Peyer's patch (tissue), 4 donors: ENCODE measurements around the gene PHKA1. TPM values are rescaled to one million over a fixed set of nuclear protein-coding genes. Genes with fewer than 3 reads are reported as not detected.
"Not testable (repeated sequence)": the region's sequence is repeated elsewhere in the genome, so short reads cannot be mapped to it uniquely, and the experiment has no call there.

Experiments
- DNase-seq, 3 donors: peaks; one replicate each; pipeline ENCODE4 v3.0.0-alpha.2; 2017 to 2019
- H3K27ac ChIP-seq, 4 donors: fragments of 200-600 bp; sonication (generic); one replicate each; pipeline ENCODE4 v1.5.1; 2016 to 2019
- H3K27me3 ChIP-seq, 2 donors: fragments of 200-600 bp; sonication (generic); one replicate each; pipeline ENCODE4 v1.5.1; 2019
- H3K36me3 ChIP-seq, 3 donors: fragments of 200-600 bp; sonication (generic); one replicate each; pipeline ENCODE4 v1.5.1; 2016 to 2019
- H3K4me1 ChIP-seq, 4 donors: fragments of 200-600 bp; sonication (generic); one replicate each; pipeline ENCODE4 v1.5.1; 2016 to 2019
- H3K4me3 ChIP-seq, 4 donors: fragments of 200-600 bp; sonication (generic); 1 replicate in 3 of 4; 2 replicates in 1 of 4; pipeline ENCODE4 v1.5.1; 2016 to 2019; ENCODE audit warnings: mild to moderate bottlenecking in 1 of 4
- H3K9me3 ChIP-seq, 4 donors: fragments of 200-600 bp; sonication (generic); one replicate each; pipeline ENCODE4 v1.5.1; 2016 to 2019; ENCODE audit warnings: mild to moderate bottlenecking in 1 of 4
- POLR2A ChIP-seq, 2 donors: fragments of 450-650 bp; IDR thresholded peaks; one replicate each; pipeline ENCODE4 v1.5.1; 2017; ENCODE audit warnings: antibody characterized with exemption in 2 of 2, mild to moderate bottlenecking in 2 of 2, moderate library complexity in 2 of 2
- total RNA-seq, 4 donors: library from RNA; depleted of rRNA; stranded (reverse); fragments of >200 nt; gene quantifications; one replicate each; pipeline ENCODE4 v1.1.0, GENCODE V29; 2016
- TF ChIP-seq, protein P1 (sequence below), 6 experiments: fragments of 450-650 bp in 4 of 6; fragments of 200-600 bp in 2 of 6; sonication (generic) in 1 of 6; IDR thresholded peaks; one replicate each; pipeline ENCODE4 v1.5.1; 2017 to 2019; ENCODE audit warnings: antibody characterized with exemption in 6 of 6, mild to moderate bottlenecking in 3 of 6, moderate library complexity in 1 of 6

PHKA1 gene
- total RNA-seq, 4 donors from 2014 or later: 2.5 to 6.3 (median 4.4) TPM

- no peaks in the 10 kb centered on the region for H3K9me3 ChIP-seq
- TF ChIP-seq, protein P1, sequence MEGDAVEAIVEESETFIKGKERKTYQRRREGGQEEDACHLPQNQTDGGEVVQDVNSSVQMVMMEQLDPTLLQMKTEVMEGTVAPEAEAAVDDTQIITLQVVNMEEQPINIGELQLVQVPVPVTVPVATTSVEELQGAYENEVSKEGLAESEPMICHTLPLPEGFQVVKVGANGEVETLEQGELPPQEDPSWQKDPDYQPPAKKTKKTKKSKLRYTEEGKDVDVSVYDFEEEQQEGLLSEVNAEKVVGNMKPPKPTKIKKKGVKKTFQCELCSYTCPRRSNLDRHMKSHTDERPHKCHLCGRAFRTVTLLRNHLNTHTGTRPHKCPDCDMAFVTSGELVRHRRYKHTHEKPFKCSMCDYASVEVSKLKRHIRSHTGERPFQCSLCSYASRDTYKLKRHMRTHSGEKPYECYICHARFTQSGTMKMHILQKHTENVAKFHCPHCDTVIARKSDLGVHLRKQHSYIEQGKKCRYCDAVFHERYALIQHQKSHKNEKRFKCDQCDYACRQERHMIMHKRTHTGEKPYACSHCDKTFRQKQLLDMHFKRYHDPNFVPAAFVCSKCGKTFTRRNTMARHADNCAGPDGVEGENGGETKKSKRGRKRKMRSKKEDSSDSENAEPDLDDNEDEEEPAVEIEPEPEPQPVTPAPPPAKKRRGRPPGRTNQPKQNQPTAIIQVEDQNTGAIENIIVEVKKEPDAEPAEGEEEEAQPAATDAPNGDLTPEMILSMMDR (IDR thresholded peaks at IDR 0.05): no peak
- no peak for TF ChIP-seq POLR2A (IDR thresholded peaks at IDR 0.05)
- H3K27ac ChIP-seq: no peak overlapping the region
- H3K36me3 ChIP-seq: no peaks in the 10 kb centered on the region
- no peak overlapping the region for H3K4me3 ChIP-seq
- no peak for DNase-seq
- no peaks in the 10 kb centered on the region for H3K27me3 ChIP-seq
- H3K4me1 ChIP-seq: no peaks in the 10 kb centered on the region
These were observed 37.6 kb downstream of the PHKA1 start for GRCh38 chrX:72676465-72676864.

GRCh38 chrX:72673951-72674350, 40.2 kb downstream of the PHKA1 start:
- not testable (repeated sequence) for H3K36me3 ChIP-seq, DNase-seq, H3K27ac ChIP-seq, H3K4me3 ChIP-seq, H3K27me3 ChIP-seq, H3K9me3 ChIP-seq, H3K4me1 ChIP-seq

DNA sequence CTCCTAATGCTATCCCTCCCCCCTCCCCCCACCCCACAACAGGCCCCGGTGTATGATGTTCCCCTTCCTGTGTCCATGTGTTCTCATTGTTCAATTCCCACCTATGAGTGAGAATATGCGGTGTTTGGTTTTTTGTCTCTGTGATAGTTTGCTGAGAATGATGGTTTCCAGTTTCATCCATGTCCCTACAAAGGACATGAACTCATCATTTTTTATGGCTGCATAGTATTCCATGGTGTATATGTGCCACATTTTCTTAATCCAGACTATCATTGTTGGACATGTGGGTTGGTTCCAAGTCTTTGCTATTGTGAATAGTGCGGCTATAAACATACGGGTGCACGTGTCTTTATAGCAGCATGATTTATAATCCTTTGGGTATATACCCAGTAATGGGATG, 44.6 kb downstream of the PHKA1 start:
- H3K36me3 ChIP-seq, H3K4me3 ChIP-seq, H3K9me3 ChIP-seq, H3K4me1 ChIP-seq, H3K27me3 ChIP-seq, DNase-seq, H3K27ac ChIP-seq: not testable (repeated sequence)

DNA sequence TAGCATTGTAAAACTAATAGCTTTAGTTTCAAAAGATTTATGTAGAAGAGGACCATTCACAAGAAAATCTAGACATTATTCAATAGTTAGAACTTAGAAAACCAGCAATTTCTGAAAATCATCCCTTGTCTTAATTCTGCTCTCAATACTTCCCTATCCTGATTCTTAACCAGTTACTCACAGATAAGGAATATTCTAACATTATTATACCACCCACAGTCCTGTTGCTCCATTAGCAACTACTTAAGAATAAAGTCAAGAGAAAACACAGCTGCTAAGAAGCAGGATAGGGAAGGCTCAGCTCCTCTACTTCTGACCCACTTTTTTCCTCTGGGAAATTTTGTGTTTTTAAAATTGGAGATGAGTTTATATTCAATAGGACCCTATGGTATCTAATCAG, 47.7 kb downstream of the PHKA1 start:
- Histone ChIP-seq H3K27ac (no peak overlapping the region), H3K9me3 (no peaks in the 10 kb centered on the region), H3K36me3 (no peaks in the 10 kb centered on the region), H3K4me1 (no peaks in the 10 kb centered on the region), H3K27me3 (no peaks in the 10 kb centered on the region), H3K4me3 (no peak overlapping the region)
- TF ChIP-seq, protein P1 (IDR thresholded peaks at IDR 0.05): no peak
- no peak for TF ChIP-seq POLR2A (IDR thresholded peaks at IDR 0.05)
- no peak for DNase-seq

- H3K4me1 ChIP-seq: no peaks in the 10 kb centered on the region
- H3K9me3 ChIP-seq: no peaks in the 10 kb centered on the region
- TF ChIP-seq POLR2A (IDR thresholded peaks at IDR 0.05): no peak
- TF ChIP-seq, protein P1 (IDR thresholded peaks at IDR 0.05): no peak
These were observed 50.4 kb downstream of the PHKA1 start for GRCh38 chrX:72663737-72664136.

GRCh38 chrX:72662020-72662747, 51.9 kb downstream of the PHKA1 start:
- Histone ChIP-seq H3K4me3 (no peak overlapping the region), H3K9me3 (no peaks in the 10 kb centered on the region), H3K36me3 (no peaks in the 10 kb centered on the region), H3K27ac (no peak overlapping the region), H3K27me3 (no peaks in the 10 kb centered on the region), H3K4me1 (no peaks in the 10 kb centered on the region)
- DNase-seq: no peak
- TF ChIP-seq, protein P1 (IDR thresholded peaks at IDR 0.05): no peak
- no peak for TF ChIP-seq POLR2A (IDR thresholded peaks at IDR 0.05)

More at GRCh38 chrX:72663737-72664136, 50.4 kb downstream of the PHKA1 start:
- Histone ChIP-seq H3K36me3 (no peaks in the 10 kb centered on the region), H3K4me3 (no peak overlapping the region), H3K27me3 (no peaks in the 10 kb centered on the region), H3K27ac (no peak overlapping the region)
- no peak for DNase-seq

- Histone ChIP-seq H3K36me3 (no peaks in the 10 kb centered on the region), H3K27me3 (no peaks in the 10 kb centered on the region), H3K9me3 (no peaks in the 10 kb centered on the region), H3K4me3 (no peak overlapping the region), H3K27ac (no peak overlapping the region), H3K4me1 (no peaks in the 10 kb centered on the region)
- TF ChIP-seq, protein P1 (IDR thresholded peaks at IDR 0.05): no peak
- TF ChIP-seq POLR2A (IDR thresholded peaks at IDR 0.05): no peak
- DNase-seq: no peak
These were observed 54.4 kb downstream of the PHKA1 start for GRCh38 chrX:72659723-72660122.
